Measurements from ENCODE around the gene STYX.
A peak's percentile ranks its signal among the peaks of the same experiment; 100 is the strongest.

STYX gene

GRCh38 chr14:52729925-52730708, at the start of gene STYX:
STYX (plus strand) TSS chr14:52730166; CDS start chr14:52730475, 309 bp downstream.
- DNase-seq (ENCODE audit: low read depth, low spot score): peak; percentile 96

GRCh38 chr14:52683985-52684520, 45.9 kb upstream of the STYX start:
- no peak for DNase-seq (ENCODE audit: low read depth, low spot score)

- DNase-seq (ENCODE audit: low read depth, low spot score): no peak
Observed at GRCh38 chr14:52686176-52686575, 43.8 kb upstream of the STYX start.

GRCh38 chr14:52690983-52691760, 38.8 kb upstream of the STYX start:
- no peak for DNase-seq (ENCODE audit: low read depth, low spot score)

GRCh38 chr14:52692248-52692962, 37.6 kb upstream of the STYX start:
- no peak for DNase-seq (ENCODE audit: low read depth, low spot score)

GRCh38 chr14:52693036-52693435, 36.9 kb upstream of the STYX start:
- DNase-seq (ENCODE audit: low read depth, low spot score): no peak

GRCh38 chr14:52693532-52693931, 36.4 kb upstream of the STYX start:
- no peak for DNase-seq (ENCODE audit: low read depth, low spot score)

- no peak for DNase-seq (ENCODE audit: low read depth, low spot score)
Observed at GRCh38 chr14:52694761-52695480, 35.0 kb upstream of the STYX start.

- peak; percentile 47 for DNase-seq (ENCODE audit: low read depth, low spot score)
Observed at GRCh38 chr14:52695481-52696091, 34.4 kb upstream of the STYX start, which contains the start of gene ERO1A. ERO1A (minus strand) TSS chr14:52695558; CDS start chr14:52695481, 77 bp downstream.

GRCh38 chr14:52700701-52701172, 29.2 kb upstream of the STYX start:
- DNase-seq (ENCODE audit: low read depth, low spot score): no peak

GRCh38 chr14:52701223-52701622, 28.7 kb upstream of the STYX start:
- DNase-seq (ENCODE audit: low read depth, low spot score): no peak

GRCh38 chr14:52703225-52703624, 26.7 kb upstream of the STYX start:
- DNase-seq (ENCODE audit: low read depth, low spot score): peak; percentile 17

GRCh38 chr14:52703664-52704063, 26.3 kb upstream of the STYX start:
- DNase-seq (ENCODE audit: low read depth, low spot score): no peak

GRCh38 chr14:52706286-52706685, 23.7 kb upstream of the STYX start:
- no peak for DNase-seq (ENCODE audit: low read depth, low spot score)

GRCh38 chr14:52706724-52707706, 23.0 kb upstream of the STYX start, which contains the start of gene PSMC6:
PSMC6 (plus strand) TSS chr14:52707200; CDS start chr14:52707220, 20 bp downstream.
- peak; percentile 72 for DNase-seq (ENCODE audit: low read depth, low spot score)

- DNase-seq (ENCODE audit: low read depth, low spot score): no peak
Observed at GRCh38 chr14:52711666-52712065, 18.3 kb upstream of the STYX start.

- no peak for DNase-seq (ENCODE audit: low read depth, low spot score)
Observed at GRCh38 chr14:52716155-52716554, 13.8 kb upstream of the STYX start.

- DNase-seq (ENCODE audit: low read depth, low spot score): no peak
Observed at GRCh38 chr14:52723514-52724359, 6.2 kb upstream of the STYX start.

GRCh38 chr14:52724360-52724644, 5.7 kb upstream of the STYX start:
- no peak for DNase-seq (ENCODE audit: low read depth, low spot score)

Data from brain pericyte (primary cell).